ENCODE data around the gene KLRC3.
"Not testable (repeated sequence)": the region's sequence is repeated elsewhere in the genome, so short reads cannot be mapped to it uniquely, and the experiment has no call there.

The KLRC3 gene

DNA sequence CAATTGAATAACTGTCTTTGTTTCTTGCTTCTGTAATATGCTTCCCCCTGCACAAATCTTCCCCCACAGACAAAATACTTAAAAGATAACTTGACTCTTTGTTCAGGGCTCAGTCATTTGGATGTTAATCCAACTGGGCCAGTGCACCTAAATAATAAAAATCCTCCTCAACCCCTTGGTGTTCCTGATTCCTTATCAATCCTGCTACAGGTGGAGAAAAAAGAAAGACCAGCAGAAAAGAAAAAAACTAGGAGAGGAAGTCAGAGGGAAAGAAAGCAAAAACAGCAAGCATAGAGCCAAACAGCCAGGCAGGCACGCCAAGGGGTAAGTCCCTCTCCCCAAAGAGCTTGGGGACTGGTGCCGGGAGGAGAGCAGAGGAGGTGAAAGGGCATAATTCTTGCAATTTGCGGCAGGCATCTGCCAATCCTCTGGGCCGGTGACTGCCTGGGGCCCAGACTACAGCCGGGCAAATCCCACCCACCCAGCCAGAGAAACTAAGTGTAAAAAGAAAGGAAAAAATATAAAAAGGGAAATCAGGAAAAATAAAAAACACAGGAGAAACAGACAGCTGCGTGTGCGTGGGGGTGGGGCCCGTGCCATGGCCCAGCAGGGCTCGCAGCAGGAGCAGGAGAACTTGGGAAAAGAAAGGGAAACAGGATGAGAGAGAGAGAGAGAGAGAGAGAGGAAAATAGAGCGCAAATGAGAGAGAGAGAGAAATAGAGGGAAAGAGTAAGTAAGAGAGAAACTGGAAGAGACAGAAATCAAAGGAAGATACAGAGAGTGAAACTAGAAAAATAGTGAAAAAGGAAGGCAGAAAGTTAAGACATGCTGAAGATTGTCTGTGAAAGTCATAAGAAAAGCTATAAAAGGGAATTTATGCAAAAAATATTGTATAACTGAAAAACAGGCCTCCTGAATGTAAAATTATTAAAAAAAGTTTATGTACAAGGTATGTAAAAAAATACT lies 51.9 kb downstream of the KLRC3 start:
- DNase-seq = no peak

DNA sequence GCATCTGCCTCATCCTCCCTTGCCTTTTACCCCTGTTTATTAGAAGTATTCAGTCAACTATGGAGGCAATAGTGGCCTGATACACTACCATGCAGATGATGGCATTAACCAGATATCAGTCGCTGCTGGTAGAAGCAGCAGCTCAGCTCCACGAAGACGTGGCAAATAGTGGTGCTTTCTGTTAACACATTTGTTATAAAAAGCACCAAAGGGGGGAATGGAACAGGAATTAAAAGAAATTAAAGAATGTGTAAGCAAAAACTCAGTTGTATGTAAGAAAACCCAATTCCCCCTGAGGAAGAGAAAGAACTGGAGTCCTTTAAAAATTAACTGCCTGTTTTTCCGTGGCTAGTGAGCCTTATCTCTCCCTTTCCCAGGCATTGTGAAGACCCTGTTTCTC lies 52.7 kb downstream of the KLRC3 start:
- DNase-seq = not testable (repeated sequence)

GRCh38 chr12:10366875-10367274 lies 53.5 kb downstream of the KLRC3 start:
- peak in 1 of 5 experiments; percentile 6 for DNase-seq

DNA sequence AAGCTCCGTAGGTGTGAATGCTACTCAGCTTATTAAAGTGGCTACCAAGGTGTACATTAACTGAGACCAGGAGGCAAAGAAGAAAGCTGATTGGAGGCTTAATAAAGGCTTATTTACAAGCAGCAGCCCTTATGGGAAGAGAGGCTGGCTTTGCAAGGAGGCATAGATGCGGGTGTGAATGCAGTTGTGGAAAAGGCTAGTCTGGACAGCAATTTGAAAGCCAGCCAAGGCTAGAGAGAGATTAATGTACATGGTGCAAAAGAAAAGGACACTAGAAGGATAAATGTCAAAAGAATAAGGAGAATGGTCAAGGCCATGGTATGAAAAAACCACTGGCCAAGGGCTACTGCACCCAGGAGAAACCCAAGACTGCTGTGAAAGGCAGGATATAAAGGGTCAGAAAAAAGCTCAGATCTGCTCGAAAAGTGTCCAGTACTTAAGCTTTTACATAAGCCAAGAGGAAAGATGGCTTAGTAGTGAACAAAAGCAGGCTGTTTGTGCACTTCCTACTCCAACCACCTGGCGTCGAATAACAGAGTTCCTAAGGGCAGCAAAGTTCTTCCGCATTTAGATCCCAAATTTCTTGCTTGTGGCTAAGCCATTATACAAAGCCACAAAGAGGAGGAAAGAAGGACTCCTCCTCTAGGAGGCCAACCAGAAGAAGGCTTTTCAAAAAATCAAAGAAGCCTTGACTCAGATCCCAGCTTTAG lies 54.5 kb downstream of the KLRC3 start:
- peak in 1 of 5 experiments; percentile 4 for DNase-seq

GRCh38 chr12:10364815-10365622 lies 55.4 kb downstream of the KLRC3 start:
- peak in 3 of 5 experiments; percentile 35 to 87 (median 65) for DNase-seq

DNA sequence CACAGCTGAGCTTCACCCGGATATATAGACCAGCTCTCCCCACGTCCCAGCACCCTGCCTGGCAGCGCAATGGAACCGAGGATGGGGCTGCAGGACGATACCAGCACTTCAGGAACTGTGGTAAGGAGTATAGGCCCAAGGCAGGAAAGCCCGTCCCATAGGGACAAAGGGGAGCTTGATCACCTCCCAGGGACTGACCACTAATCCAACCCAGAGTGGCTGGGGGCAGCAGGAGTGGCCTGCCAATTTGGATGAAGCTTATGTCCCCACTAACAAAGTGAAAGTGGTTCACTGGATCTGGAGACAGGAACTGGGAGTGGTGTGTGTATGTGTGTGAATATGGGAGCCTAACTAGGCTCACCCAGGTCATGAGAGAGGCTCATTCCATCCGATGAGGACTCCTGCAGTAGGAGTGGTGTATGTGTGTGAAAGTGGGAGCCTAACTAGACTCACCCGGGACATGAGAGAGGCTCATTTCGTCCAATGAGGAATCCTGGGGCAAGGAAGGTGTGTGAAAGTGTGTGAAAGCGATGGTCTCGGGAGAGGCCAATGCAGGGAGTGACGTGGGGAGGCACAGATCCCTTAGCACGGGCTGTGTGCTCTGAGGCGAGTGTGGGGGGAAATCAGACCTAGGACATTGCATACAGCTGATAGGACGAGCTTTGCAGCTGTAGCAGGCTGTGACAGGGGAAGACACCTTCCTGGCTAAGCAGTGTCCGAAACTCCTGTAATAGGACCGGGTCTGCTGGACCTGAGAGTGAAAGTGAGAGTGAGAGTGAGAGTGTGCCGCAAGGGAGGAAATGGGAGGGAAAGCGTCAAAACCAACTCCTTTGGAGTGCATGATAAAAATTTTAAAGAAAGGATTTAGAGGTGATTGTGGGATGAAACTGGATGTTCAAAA lies 56.2 kb downstream of the KLRC3 start:
- peak in 2 of 5 experiments; percentile 24 to 32 for DNase-seq

GRCh38 chr12:10363658-10363913 lies 56.8 kb downstream of the KLRC3 start:
- DNase-seq = no peak

DNA sequence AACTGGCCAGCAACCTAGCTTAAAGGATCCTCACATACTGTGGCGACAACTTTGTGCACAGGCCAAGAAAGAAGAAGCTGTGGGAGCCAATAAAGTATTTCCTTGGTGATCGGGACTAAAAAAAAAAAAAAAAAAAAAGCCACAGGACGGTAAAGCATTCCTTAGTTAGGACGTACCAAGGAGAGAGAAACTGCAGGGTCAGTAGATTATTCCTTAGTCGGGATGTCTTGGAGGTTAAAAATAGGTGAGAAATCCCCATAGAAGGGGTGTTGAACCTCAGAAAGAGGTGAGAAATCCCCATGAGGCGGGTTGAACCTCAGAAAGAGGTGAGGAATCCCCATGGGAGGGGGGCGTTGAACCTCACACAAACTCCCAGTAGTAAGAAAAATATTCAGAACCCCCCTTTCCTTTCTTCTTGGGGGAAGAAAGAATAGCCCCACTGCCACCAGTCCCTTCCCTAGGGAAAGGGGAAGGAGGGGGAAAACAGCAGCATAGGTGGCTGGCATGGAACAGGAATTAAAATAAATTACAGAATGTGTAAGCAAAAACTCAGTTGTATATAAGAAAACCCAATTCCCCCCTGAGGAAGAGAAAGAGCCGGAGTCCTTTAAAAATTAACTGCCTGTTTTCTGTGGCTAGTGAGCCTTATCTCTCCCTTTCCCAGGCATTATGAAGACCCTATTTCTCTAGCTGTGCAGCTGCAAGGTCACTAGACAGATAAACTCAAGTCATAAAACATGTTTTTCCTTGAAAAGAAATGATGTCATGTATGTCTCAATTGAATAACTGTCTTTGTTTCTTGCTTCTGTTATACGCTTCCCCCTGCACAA lies 57.4 kb downstream of the KLRC3 start:
- DNase-seq = no peak

- no peak for DNase-seq
These were observed 58.1 kb downstream of the KLRC3 start for GRCh38 chr12:10362325-10362724.

All from T-helper 2 cell (primary cell).